HG03575 (cell line): ENCODE measurements around the gene FAM228B.

Experiments
- ATAC-seq: cut with Tn5 transposase; IDR thresholded peaks from one replicate; pipeline ENCODE4 v1.9.1; 2021; ENCODE audit not compliant: unreplicated experiment, insufficient number of reproducible peaks, low FRiP score; ENCODE audit errors: extremely low read depth

Gene FAM228B

GRCh38 chr2:24147364-24147763, 24.1 kb downstream of the FAM228B start:
- ATAC-seq, result no peak

GRCh38 chr2:24152413-24153197, 29.3 kb downstream of the FAM228B start:
- ATAC-seq, result no peak

GRCh38 chr2:24153478-24153877, 30.2 kb downstream of the FAM228B start:
- no peak for ATAC-seq

GRCh38 chr2:24158131-24158530, 34.9 kb downstream of the FAM228B start:
- ATAC-seq, result no peak

GRCh38 chr2:24159708-24160107, 36.4 kb downstream of the FAM228B start:
- ATAC-seq, result no peak

- no peak for ATAC-seq
These were observed 37.5 kb downstream of the FAM228B start for GRCh38 chr2:24160761-24161160.

- ATAC-seq, result no peak
These were observed 39.2 kb downstream of the FAM228B start for GRCh38 chr2:24162494-24162893.

- no peak for ATAC-seq
These were observed 39.9 kb downstream of the FAM228B start for GRCh38 chr2:24163186-24163585.

- no peak for ATAC-seq
These were observed 40.3 kb downstream of the FAM228B start for GRCh38 chr2:24163601-24164000.

GRCh38 chr2:24164416-24164973, 41.2 kb downstream of the FAM228B start:
- ATAC-seq, result no peak

GRCh38 chr2:24169023-24169422, 45.8 kb downstream of the FAM228B start:
- no peak for ATAC-seq

- ATAC-seq, result no peak
These were observed 51.6 kb downstream of the FAM228B start, which contains the start of gene FAM228A for GRCh38 chr2:24174851-24175277. Gene FAM228A, plus strand, starts transcription at chr2:24175053. Its CDS starts 428 bp downstream, at chr2:24175481.

GRCh38 chr2:24175631-24176187, 52.4 kb downstream of the FAM228B start:
- ATAC-seq, result no peak

GRCh38 chr2:24176326-24176725, 53.1 kb downstream of the FAM228B start:
- ATAC-seq, result no peak

GRCh38 chr2:24179683-24180082, 56.4 kb downstream of the FAM228B start:
- no peak for ATAC-seq

GRCh38 chr2:24181849-24182248, 58.6 kb downstream of the FAM228B start:
- ATAC-seq, result no peak

- ATAC-seq, result no peak
These were observed 59.2 kb downstream of the FAM228B start for GRCh38 chr2:24182507-24182906.

GRCh38 chr2:24183366-24184069, 60.2 kb downstream of the FAM228B start:
- no peak for ATAC-seq

GRCh38 chr2:24189551-24189950, 66.3 kb downstream of the FAM228B start:
- ATAC-seq, result no peak

- no peak for ATAC-seq
These were observed 67.2 kb downstream of the FAM228B start for GRCh38 chr2:24190503-24190902.
